ENCODE results near the gene USP46. TPM values are rescaled to one million over a fixed set of nuclear protein-coding genes. Genes with fewer than 3 reads are reported as not detected.
A peak's percentile ranks its signal among the peaks of the same experiment; 100 is the strongest.

USP46 gene
- total and polyA plus RNA-seq, 2 of the 13 experiments (the other 11 are each of a cell fraction or from before 2014, with no cell fraction given): 4.7 to 17.4 TPM

- TF ChIP-seq PRPF4 (IDR thresholded peaks at IDR 0.05; ENCODE audit: low read depth, low read length, poor library complexity, severe bottlenecking): no peak
- TF ChIP-seq ZNF251 (CRISPR knock-in tag; IDR thresholded peaks at IDR 0.05): no peak
- TF ChIP-seq, protein P1, sequence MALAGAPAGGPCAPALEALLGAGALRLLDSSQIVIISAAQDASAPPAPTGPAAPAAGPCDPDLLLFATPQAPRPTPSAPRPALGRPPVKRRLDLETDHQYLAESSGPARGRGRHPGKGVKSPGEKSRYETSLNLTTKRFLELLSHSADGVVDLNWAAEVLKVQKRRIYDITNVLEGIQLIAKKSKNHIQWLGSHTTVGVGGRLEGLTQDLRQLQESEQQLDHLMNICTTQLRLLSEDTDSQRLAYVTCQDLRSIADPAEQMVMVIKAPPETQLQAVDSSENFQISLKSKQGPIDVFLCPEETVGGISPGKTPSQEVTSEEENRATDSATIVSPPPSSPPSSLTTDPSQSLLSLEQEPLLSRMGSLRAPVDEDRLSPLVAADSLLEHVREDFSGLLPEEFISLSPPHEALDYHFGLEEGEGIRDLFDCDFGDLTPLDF (CRISPR knock-in tag; IDR thresholded peaks at IDR 0.05): no peak
- no peak for TF ChIP-seq AHR (CRISPR knock-in tag; IDR thresholded peaks at IDR 0.05)
- TF ChIP-seq, protein P2, sequence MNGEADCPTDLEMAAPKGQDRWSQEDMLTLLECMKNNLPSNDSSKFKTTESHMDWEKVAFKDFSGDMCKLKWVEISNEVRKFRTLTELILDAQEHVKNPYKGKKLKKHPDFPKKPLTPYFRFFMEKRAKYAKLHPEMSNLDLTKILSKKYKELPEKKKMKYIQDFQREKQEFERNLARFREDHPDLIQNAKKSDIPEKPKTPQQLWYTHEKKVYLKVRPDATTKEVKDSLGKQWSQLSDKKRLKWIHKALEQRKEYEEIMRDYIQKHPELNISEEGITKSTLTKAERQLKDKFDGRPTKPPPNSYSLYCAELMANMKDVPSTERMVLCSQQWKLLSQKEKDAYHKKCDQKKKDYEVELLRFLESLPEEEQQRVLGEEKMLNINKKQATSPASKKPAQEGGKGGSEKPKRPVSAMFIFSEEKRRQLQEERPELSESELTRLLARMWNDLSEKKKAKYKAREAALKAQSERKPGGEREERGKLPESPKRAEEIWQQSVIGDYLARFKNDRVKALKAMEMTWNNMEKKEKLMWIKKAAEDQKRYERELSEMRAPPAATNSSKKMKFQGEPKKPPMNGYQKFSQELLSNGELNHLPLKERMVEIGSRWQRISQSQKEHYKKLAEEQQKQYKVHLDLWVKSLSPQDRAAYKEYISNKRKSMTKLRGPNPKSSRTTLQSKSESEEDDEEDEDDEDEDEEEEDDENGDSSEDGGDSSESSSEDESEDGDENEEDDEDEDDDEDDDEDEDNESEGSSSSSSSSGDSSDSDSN (CRISPR knock-in tag; IDR thresholded peaks at IDR 0.05): peak; percentile 71
- TF ChIP-seq ZNF557 (CRISPR knock-in tag; IDR thresholded peaks at IDR 0.05): no peak
- TF ChIP-seq, protein P3, sequence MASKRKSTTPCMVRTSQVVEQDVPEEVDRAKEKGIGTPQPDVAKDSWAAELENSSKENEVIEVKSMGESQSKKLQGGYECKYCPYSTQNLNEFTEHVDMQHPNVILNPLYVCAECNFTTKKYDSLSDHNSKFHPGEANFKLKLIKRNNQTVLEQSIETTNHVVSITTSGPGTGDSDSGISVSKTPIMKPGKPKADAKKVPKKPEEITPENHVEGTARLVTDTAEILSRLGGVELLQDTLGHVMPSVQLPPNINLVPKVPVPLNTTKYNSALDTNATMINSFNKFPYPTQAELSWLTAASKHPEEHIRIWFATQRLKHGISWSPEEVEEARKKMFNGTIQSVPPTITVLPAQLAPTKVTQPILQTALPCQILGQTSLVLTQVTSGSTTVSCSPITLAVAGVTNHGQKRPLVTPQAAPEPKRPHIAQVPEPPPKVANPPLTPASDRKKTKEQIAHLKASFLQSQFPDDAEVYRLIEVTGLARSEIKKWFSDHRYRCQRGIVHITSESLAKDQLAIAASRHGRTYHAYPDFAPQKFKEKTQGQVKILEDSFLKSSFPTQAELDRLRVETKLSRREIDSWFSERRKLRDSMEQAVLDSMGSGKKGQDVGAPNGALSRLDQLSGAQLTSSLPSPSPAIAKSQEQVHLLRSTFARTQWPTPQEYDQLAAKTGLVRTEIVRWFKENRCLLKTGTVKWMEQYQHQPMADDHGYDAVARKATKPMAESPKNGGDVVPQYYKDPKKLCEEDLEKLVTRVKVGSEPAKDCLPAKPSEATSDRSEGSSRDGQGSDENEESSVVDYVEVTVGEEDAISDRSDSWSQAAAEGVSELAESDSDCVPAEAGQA (IDR thresholded peaks at IDR 0.05; ENCODE audit: low read depth): no peak
- TF ChIP-seq, protein P3 (CRISPR knock-in tag; IDR thresholded peaks at IDR 0.05; ENCODE audit: borderline replicate concordance): no peak
- TF ChIP-seq ZNF138 (CRISPR knock-in tag; IDR thresholded peaks at IDR 0.05; ENCODE audit: low read depth): no peak
- TF ChIP-seq ZNF790 (CRISPR knock-in tag; IDR thresholded peaks at IDR 0.05; ENCODE audit: borderline replicate concordance): no peak
- no peak for TF ChIP-seq MTA3 (CRISPR knock-in tag; IDR thresholded peaks at IDR 0.05)
- 0 out of 2 replicates have a peak, but pooled peaks have one; percentile 19 for TF ChIP-seq ZNF275 (CRISPR knock-in tag; IDR thresholded peaks at IDR 0.05; ENCODE audit: borderline replicate concordance)
- TF ChIP-seq, protein P4, sequence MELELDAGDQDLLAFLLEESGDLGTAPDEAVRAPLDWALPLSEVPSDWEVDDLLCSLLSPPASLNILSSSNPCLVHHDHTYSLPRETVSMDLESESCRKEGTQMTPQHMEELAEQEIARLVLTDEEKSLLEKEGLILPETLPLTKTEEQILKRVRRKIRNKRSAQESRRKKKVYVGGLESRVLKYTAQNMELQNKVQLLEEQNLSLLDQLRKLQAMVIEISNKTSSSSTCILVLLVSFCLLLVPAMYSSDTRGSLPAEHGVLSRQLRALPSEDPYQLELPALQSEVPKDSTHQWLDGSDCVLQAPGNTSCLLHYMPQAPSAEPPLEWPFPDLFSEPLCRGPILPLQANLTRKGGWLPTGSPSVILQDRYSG (CRISPR knock-in tag; IDR thresholded peaks at IDR 0.05): no peak
- peak; percentile 38; the same call in 1 of the 2 replicates for TF ChIP-seq MYPOP (CRISPR knock-in tag; IDR thresholded peaks at IDR 0.05)
- TF ChIP-seq NR2F2 (IDR thresholded peaks at IDR 0.05; ENCODE audit: borderline replicate concordance, low read depth): no peak
These were observed 691 bp upstream of the USP46 start (continued) for GRCh38 chr4:52659722-52660261.

Measured in HepG2 (cell line).